ENCODE data around the gene UNC80. TPM values are rescaled to one million over a fixed set of nuclear protein-coding genes. Genes with fewer than 3 reads are reported as not detected.

UNC80 gene
- polyA plus RNA-seq, 10 donors: 1.1 to 3.3 (median 2.1) TPM

GRCh38 chr2:209970271-209970670, 198.6 kb downstream of the UNC80 start:
- no peak for DNase-seq

GRCh38 chr2:209970711-209971110, 199.1 kb downstream of the UNC80 start:
- DNase-seq: no peak

DNA sequence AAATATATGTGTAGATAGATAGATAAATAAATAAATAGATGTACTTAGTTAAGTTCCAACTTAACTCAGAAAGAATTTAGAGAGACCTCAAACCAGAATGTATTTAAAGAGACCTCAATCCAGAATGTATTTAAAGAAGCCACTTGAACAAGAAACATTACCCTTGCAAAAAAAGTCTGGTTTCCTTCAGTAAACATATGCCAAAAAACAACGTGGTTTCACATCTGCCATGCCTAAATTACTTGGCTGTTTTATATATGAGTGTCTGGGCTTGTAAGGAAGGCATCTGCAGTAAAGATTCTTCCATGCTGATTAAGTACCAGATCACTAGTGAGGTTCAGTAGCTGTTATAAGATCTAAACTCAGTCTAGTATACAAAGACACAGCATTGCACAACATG, 201.7 kb downstream of the UNC80 start:
- DNase-seq: no peak

- no peak for DNase-seq
Measured at GRCh38 chr2:209974576-209974975, 202.9 kb downstream of the UNC80 start.

DNA sequence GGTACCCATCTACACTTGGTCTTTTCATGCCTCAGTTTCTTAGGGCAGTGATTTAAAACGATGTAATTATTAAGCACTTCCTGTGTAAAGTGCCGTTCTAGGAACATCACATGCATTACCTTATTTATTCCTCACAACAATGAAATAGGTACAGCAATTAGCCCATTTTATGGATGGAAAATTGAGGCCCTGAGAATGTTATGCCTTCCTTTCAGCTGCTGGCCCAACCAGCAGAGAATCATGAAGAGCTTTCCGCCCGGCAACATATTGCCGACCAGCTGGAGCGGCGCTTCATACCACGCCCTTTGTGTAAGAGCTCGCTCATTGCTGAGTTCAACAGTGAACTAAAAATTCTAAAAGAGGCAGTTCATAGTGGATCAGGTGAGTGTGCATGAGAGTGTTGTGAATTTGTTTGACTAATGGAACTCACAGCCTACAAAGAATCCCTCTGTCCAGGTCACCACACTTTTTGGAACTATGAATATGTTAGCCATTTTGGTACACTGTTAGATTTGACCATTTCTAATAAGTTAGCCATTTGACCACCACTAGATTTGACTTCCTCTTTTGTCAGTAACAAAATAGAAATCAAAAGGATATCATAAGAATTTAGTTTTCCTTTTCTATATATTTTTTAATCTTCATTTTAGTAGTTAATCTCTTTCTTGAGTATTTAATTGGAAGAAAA, 205.2 kb downstream of the UNC80 start:
- no peak for DNase-seq

DNA sequence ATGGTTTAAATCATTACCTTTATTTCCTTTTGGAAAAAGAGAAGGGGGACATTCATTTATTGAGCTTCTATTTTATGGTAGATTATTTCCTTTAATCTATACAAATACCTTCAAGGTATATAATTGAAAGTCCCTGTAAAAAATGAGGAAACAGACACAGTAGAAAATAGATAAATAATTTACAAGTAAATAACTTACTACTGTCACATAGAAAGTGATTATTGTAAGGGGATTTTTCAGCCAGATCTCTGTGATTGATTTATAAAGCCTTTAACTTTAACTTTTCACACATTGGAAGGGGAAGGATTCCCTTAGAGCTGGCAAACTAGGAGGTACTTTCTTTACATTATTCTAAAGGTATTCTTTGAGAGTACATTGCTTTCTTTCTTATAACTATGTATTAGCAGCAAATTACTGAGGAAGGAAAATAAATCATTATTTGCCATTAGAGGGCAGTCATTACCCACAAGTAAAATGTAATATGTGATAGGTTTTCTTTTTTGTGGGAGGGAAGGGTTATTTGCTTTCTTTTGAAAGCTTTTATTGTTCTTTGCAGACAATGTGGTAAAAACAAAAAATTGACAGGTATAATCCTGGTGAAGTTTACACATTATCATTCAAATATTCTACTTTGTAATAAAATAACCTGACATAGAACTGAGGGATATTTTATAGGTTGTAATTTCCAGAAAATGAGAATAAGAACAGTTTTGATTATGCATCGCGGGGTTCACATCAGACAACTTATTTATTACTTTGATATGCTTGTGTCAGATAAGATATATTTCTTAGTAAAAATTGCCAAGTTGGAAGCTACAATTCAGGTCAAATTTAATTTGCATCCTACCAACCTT, 206.0 kb downstream of the UNC80 start:
- DNase-seq: peak; percentile 20 to 54 (median 24)

GRCh38 chr2:209984291-209984690, 212.7 kb downstream of the UNC80 start:
- DNase-seq: no peak

- DNase-seq: no peak
Measured at GRCh38 chr2:209985874-209986273, 214.2 kb downstream of the UNC80 start.

DNA sequence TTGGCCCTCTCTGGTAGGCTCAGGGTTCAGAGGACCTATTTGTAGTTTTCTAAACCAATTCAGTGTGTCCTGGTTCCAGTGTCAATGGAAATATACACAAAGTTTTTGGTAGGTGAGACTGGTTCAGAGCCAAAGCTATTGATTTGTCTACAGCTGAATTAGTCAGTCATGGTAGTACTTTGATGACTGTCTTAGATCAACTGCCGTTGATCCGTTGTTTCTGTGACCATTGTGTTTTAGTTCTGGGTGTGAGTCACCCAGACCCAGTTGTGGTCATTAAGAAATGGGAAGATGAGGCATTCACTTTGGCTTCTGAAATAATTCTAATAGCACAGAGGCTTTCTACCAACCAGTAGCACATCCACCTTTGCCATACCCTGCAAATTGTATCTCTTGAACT, 214.8 kb downstream of the UNC80 start:
- no peak for DNase-seq

GRCh38 chr2:209988010-209988409, 216.4 kb downstream of the UNC80 start:
- no peak for DNase-seq

GRCh38 chr2:209990838-209991237, 219.2 kb downstream of the UNC80 start:
- no peak for DNase-seq

- no peak for DNase-seq
Measured at GRCh38 chr2:209993968-209994367, 222.3 kb downstream of the UNC80 start.

GRCh38 chr2:209998596-209998995, 227.0 kb downstream of the UNC80 start:
- no peak for DNase-seq

GRCh38 chr2:210000464-210001324, 229.1 kb downstream of the UNC80 start:
- no peak for DNase-seq

DNA sequence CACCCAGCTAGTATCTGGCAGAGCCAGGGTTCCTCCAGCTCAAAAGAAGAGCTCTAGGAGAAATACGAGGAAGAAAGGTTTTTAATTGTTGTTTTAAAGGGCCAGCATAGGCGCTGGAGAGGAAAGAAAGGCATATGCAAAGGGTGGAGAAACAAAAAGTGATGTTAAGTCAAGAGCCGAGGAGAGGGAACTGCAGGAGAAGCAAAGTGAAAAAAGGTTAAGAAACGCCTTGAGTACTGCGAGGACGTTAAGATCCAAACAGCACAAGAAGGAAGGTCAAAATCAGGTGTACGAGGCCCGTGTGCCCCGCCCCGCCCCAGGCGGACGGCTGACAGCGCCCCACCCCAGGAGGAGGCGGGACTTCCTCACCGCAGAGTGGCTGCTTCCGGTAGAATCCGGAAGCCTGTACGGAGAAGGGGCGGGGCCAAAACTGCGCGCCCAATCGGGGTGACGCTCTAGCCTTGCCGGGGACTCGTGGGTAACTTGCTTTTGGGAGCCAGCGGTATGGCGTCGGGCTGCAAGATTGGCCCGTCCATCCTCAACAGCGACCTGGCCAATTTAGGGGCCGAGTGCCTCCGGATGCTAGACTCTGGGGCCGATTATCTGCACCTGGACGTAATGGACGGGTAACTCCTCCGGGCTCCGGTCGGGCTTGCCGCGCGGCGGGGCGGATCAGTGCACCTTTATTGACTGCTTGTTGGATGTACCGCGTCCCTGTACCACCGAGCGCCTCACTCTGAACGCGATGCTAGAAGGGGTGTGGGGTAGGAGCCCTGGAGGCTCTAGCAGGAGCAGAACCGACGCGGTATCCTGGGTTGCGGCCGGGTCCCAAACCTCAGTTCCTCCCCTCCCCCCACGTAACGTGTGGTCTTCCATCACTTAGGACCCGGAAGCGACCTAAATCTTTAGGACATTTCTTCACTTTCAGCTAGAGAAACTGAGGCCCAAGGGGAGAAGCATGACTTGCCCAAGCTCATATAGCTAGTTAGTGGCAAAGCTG, 230.8 kb downstream of the UNC80 start, which contains the start of gene RPE:
Gene RPE, plus strand, starts transcription at position 481 of the 1,000 bp plus-strand sequence. Its CDS starts 24 bp downstream, at position 505.
- DNase-seq: peak; percentile 95 to 98 (median 97)

DNA sequence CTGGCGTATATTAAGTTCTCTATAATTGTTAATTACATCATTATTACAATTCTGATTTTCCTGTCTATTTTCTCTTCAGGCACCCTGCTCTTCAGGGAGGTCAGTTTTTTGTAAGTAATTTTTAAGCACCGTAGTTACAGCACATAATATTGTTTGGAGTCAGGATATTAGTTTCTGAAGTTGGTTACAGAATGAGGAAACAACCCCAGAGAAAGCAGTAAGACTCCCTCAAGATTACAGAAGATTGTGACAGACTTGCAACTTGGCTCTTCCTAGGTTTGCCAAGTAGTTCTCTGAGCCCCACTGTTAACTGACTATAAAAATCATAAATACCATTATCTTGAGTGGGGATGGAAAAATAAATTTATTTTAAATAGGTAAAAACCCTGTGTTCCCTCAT, 231.7 kb downstream of the UNC80 start:
- no peak for DNase-seq

- DNase-seq: no peak
Measured at GRCh38 chr2:210004881-210005280, 233.2 kb downstream of the UNC80 start.

- DNase-seq: peak in 1 of 3 donors; percentile 4
Measured at GRCh38 chr2:210007895-210008294, 236.3 kb downstream of the UNC80 start.

DNA sequence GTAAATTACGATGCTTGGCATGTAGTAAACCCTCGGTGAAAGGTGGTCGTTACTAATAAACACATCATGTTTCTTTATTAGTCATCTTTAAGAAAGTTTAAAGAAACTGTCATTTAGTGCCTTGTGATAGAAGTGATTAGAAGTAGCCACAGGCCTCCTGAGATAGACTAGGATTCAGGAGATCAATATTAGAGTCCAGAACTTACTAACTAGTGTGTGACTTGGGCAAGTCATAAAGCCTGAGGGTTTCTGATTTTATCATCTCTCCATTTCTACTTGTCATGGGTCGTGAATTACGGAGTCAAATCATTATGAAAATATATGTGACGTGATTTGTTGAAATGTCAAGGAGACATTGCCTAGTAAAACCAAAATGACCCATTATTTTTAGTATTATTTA, 237.5 kb downstream of the UNC80 start:
- no peak for DNase-seq

- no peak for DNase-seq
Measured at GRCh38 chr2:210009896-210010295, 238.3 kb downstream of the UNC80 start.

GRCh38 chr2:210020138-210020537, 248.5 kb downstream of the UNC80 start:
- no peak for DNase-seq
